GM12875 (cell line): ENCODE data around the gene FRAS1.

Source experiments
- H3K4me3 ChIP-seq: one replicate; pipeline ENCODE4 v1.5.1; 2011; ENCODE audit warnings: low read depth, low read length, control low read depth
- CTCF ChIP-seq: IDR thresholded peaks from 2 replicates; pipeline ENCODE4 v1.5.1; 2011; ENCODE audit warnings: low read depth, mild to moderate bottlenecking, control low read depth, inconsistent platforms, low read length, moderate library complexity, borderline replicate concordance; ENCODE audit not compliant: insufficient read depth

The FRAS1 gene

DNA sequence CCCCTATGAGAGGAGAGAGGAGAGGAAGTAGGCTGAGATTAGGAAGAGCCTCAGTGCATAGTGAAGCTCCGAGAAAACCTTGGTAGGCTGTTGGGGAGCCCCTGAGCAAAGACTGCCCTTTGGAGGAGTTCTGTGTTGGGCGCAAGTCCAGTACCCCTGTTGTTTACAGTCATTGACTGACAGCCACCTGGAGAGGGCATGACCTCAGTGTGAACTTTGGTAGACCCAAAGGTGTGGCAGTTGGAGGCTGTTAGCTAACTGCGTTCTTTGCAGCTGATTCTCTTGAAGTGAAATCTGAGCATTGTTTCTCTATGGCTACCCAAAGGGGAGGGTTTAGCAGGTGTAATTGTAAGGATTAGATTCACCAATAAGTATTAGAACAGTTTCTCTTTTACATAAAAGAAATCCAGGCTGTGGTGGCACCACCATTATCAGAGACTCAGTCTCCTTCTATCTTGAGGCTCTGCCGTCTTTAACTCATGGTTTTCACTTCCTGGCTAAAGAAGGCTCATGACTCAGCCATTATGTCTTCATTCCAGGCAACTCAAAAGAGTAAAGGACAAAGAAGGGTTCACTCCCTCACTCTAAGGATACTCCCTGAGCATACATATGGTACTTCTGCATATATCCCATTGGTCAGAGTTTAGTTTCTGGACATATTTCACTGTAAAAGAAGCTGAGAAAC is 527.9 kb downstream of the FRAS1 start:
- H3K4me3 ChIP-seq, result no peak overlapping the region
- TF ChIP-seq CTCF, result no peak

GRCh38 chr4:78585633-78586032 is 528.5 kb downstream of the FRAS1 start:
- no peak for TF ChIP-seq CTCF

GRCh38 chr4:78588894-78589545 is 531.9 kb downstream of the FRAS1 start:
- no peak for TF ChIP-seq CTCF

More at GRCh38 chr4:78585633-78586032, 528.5 kb downstream of the FRAS1 start:
- H3K4me3 ChIP-seq, result no peak overlapping the region

GRCh38 chr4:78591404-78591803 is 534.3 kb downstream of the FRAS1 start:
- no peak for TF ChIP-seq CTCF
- no peak overlapping the region for H3K4me3 ChIP-seq

More at GRCh38 chr4:78588894-78589545, 531.9 kb downstream of the FRAS1 start:
- H3K4me3 ChIP-seq, result no peak overlapping the region

DNA sequence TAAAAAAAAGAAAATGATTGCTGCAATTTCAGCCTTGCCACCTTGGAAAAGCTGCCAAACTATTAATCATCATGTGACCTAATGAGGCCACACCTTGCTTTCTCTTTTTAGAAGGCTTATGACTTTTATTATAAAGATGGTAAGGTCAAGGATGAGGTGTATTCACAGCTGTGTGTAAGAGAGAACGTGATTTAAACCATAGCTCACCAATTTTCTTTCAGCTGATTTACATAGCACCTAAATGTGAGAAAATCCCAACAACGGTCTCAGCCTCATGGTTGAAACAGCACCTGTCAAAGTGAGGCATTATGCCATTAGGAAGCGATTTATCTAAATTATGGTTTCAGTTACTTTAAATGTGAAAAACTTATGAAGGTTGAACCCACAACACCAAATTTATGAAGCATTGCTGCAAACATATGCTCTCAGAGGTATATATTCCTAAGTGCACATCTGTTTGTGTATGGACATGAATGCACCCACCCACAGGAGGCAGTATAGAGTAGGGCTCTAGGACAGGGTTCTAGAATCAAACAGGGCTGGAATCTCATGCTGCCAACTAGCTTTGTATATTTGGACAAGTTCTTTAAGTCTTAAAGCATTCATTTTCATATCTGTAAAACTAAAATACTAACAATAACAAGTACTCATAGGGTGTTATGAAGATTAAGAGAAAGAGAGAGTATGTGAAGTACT is 535.1 kb downstream of the FRAS1 start:
- no peak overlapping the region for H3K4me3 ChIP-seq
- TF ChIP-seq CTCF, result peak; percentile 61
